Fibroblast of villous mesenchyme (primary cell): ENCODE data around the gene KRT13. TPM values are rescaled to one million over a fixed set of nuclear protein-coding genes. Genes with fewer than 3 reads are reported as not detected.

Experiments used
- DNase-seq: peaks from one replicate; pipeline ENCODE4 v3.0.0-alpha.2; 2010; ENCODE audit warnings: low read depth
- H3K4me3 ChIP-seq: 2 replicates; pipeline ENCODE4 v1.5.1; 2011; ENCODE audit warnings: low read depth, mild to moderate bottlenecking, low read length
- CTCF ChIP-seq: IDR thresholded peaks from 2 replicates; pipeline ENCODE4 v1.5.1; 2012; ENCODE audit warnings: low read depth, mild to moderate bottlenecking, low read length; ENCODE audit not compliant: insufficient read depth
- total RNA-seq: library from RNA; depleted of rRNA; stranded (reverse); fragments of >200 nt; gene quantifications from 2 replicates; pipeline ENCODE4 v1.2.3, GENCODE V29; 2012

KRT13 gene
- total RNA-seq, 1 donor = not detected

GRCh38 chr17:41494524-41494923, 10.9 kb downstream of the KRT13 start:
- DNase-seq = peak; percentile 23
- no peak for TF ChIP-seq CTCF

GRCh38 chr17:41492771-41493170, 12.6 kb downstream of the KRT13 start:
- DNase-seq = peak; percentile 40
- TF ChIP-seq CTCF = no peak
- no peak overlapping the region for H3K4me3 ChIP-seq

More at GRCh38 chr17:41494524-41494923, 10.9 kb downstream of the KRT13 start:
- no peak overlapping the region for H3K4me3 ChIP-seq

- no peak overlapping the region for H3K4me3 ChIP-seq
- DNase-seq = peak; percentile 90
Measured at GRCh38 chr17:41492351-41492750, 13.1 kb downstream of the KRT13 start.

GRCh38 chr17:41491476-41491875, 13.9 kb downstream of the KRT13 start:
- no peak for DNase-seq
- TF ChIP-seq CTCF = no peak
- H3K4me3 ChIP-seq = no peak overlapping the region

More at GRCh38 chr17:41492351-41492750, 13.1 kb downstream of the KRT13 start:
- TF ChIP-seq CTCF = no peak

- no peak for DNase-seq
- H3K4me3 ChIP-seq = no peak overlapping the region
- TF ChIP-seq CTCF = no peak
Measured at GRCh38 chr17:41490000-41490990, 15.1 kb downstream of the KRT13 start.

- H3K4me3 ChIP-seq = no peak within 1 kb of the TSS
- TF ChIP-seq CTCF = no peak
- DNase-seq = no peak
Measured at GRCh38 chr17:41489531-41489930, 15.9 kb downstream of the KRT13 start, which contains the start of gene KRT36. KRT36 (minus strand) TSS chr17:41489910; CDS start chr17:41489864, 46 bp downstream.
